H9 (cell line): ENCODE measurements around the gene MUTYH. TPM values are rescaled to one million over a fixed set of nuclear protein-coding genes. Genes with fewer than 3 reads are reported as not detected.

Source experiments
- DNase-seq: peaks from one replicate; pipeline ENCODE4 v3.0.0-alpha.2; 2017
- H2AFZ ChIP-seq: one replicate; pipeline ENCODE4 v1.6.1; 2013; ENCODE audit warnings: mild to moderate bottlenecking, low read length, control low read depth, moderate library complexity
- H2AK5ac ChIP-seq: 2 replicates; pipeline ENCODE4 v1.6.1; 2013; ENCODE audit warnings: low read length, control low read depth, mixed read lengths; ENCODE audit not compliant: insufficient read length
- H2BK120ac ChIP-seq: one replicate; pipeline ENCODE4 v1.6.1; 2013; ENCODE audit warnings: low read depth, mild to moderate bottlenecking, low read length, control low read depth, inconsistent platforms; ENCODE audit not compliant: poor library complexity, severe bottlenecking
- H2BK12ac ChIP-seq: 2 replicates; pipeline ENCODE4 v1.6.1; 2013; ENCODE audit warnings: low read length, control low read depth, mixed read lengths, low read depth; ENCODE audit not compliant: insufficient read length
- H2BK15ac ChIP-seq: 2 replicates; pipeline ENCODE4 v1.6.1; 2013; ENCODE audit warnings: low read depth, low read length, control low read depth
- H2BK20ac ChIP-seq: one replicate; pipeline ENCODE4 v1.6.1; 2013; ENCODE audit warnings: low read depth, mild to moderate bottlenecking, low read length, control low read depth, inconsistent platforms; ENCODE audit not compliant: poor library complexity, severe bottlenecking
- H2BK5ac ChIP-seq: 2 replicates; pipeline ENCODE4 v1.6.1; 2013; ENCODE audit warnings: low read length, control low read depth, mixed read lengths; ENCODE audit not compliant: insufficient read length
- H3K14ac ChIP-seq: 2 replicates; pipeline ENCODE4 v1.6.1; 2013; ENCODE audit warnings: low read length, control low read depth; ENCODE audit not compliant: insufficient read depth
- H3K18ac ChIP-seq: 2 replicates; pipeline ENCODE4 v1.6.1; 2013; ENCODE audit warnings: low read depth, mild to moderate bottlenecking, mixed read lengths, low read length, control low read depth; ENCODE audit not compliant: insufficient read length
- H3K23ac ChIP-seq: 2 replicates; pipeline ENCODE4 v1.6.1; 2013; ENCODE audit warnings: low read length, control low read depth, mixed read lengths, low read depth; ENCODE audit not compliant: insufficient read length
- H3K23me2 ChIP-seq: 2 replicates; pipeline ENCODE4 v1.6.1; 2013; ENCODE audit warnings: low read depth, mild to moderate bottlenecking, mixed read lengths, low read length, control low read depth; ENCODE audit not compliant: insufficient read length, poor library complexity, severe bottlenecking
- H3K27ac ChIP-seq: 2 replicates; pipeline ENCODE4 v1.5.1; 2013; ENCODE audit warnings: low read length, control low read depth, mixed read lengths, low read depth; ENCODE audit not compliant: insufficient read length
- H3K27me3 ChIP-seq: 2 replicates; pipeline ENCODE4 v1.6.1; 2013; ENCODE audit warnings: low read length, control low read depth, inconsistent platforms; ENCODE audit not compliant: insufficient read depth
- H3K4ac ChIP-seq: 2 replicates; pipeline ENCODE4 v1.6.1; 2013; ENCODE audit warnings: low read depth, mild to moderate bottlenecking, control low read depth, inconsistent platforms, low read length, moderate library complexity
- H3K4me1 ChIP-seq: 2 replicates; pipeline ENCODE4 v1.6.1; 2013; ENCODE audit warnings: low read length, control low read depth, inconsistent platforms; ENCODE audit not compliant: insufficient read depth
- H3K4me2 ChIP-seq: 2 replicates; pipeline ENCODE4 v1.6.1; 2013; ENCODE audit warnings: low read length, control low read depth, mixed read lengths; ENCODE audit not compliant: insufficient read length, insufficient read depth
- H3K56ac ChIP-seq: 2 replicates; pipeline ENCODE4 v1.6.1; 2013; ENCODE audit warnings: low read depth, mild to moderate bottlenecking, mixed read lengths, low read length, control low read depth; ENCODE audit not compliant: insufficient read length
- H3K79me1 ChIP-seq: 2 replicates; pipeline ENCODE4 v1.6.1; 2013; ENCODE audit warnings: low read depth, mild to moderate bottlenecking, moderate library complexity, low read length, control low read depth, inconsistent platforms; ENCODE audit not compliant: insufficient read depth, poor library complexity, severe bottlenecking
- H3K79me2 ChIP-seq: 2 replicates; pipeline ENCODE4 v1.6.1; 2013; ENCODE audit warnings: low read length, control low read depth, inconsistent platforms; ENCODE audit not compliant: insufficient read depth
- H3K9ac ChIP-seq: 2 replicates; pipeline ENCODE4 v1.6.1; 2013; ENCODE audit warnings: low read length, control low read depth, mixed read lengths; ENCODE audit not compliant: insufficient read length; ENCODE audit errors: extremely low read depth
- H3K9me3 ChIP-seq: one replicate; pipeline ENCODE4 v1.6.1; 2013; ENCODE audit warnings: low read depth, low read length, inconsistent platforms; ENCODE audit not compliant: control insufficient read depth
- H3T11ph ChIP-seq: one replicate; pipeline ENCODE4 v1.6.1; 2013; ENCODE audit warnings: mild to moderate bottlenecking, low read length, control low read depth, inconsistent platforms
- H4K20me1 ChIP-seq: one replicate; pipeline ENCODE4 v1.6.1; 2013; ENCODE audit not compliant: control insufficient read depth, insufficient read length, insufficient read depth
- H4K5ac ChIP-seq: 2 replicates; pipeline ENCODE4 v1.6.1; 2013; ENCODE audit warnings: low read depth, mild to moderate bottlenecking, mixed read lengths, low read length, control low read depth; ENCODE audit not compliant: insufficient read length
- H4K8ac ChIP-seq: replicated peaks from 2 replicates; pipeline ENCODE4 v1.6.1; 2013; ENCODE audit warnings: low read length, control low read depth, mixed read lengths, low read depth; ENCODE audit not compliant: insufficient read length
- H4K91ac ChIP-seq: 2 replicates; pipeline ENCODE4 v1.6.1; 2013; ENCODE audit warnings: low read depth, mild to moderate bottlenecking, moderate library complexity, mixed read lengths, low read length, control low read depth; ENCODE audit not compliant: insufficient read length
- H3K27ac Mint-ChIP-seq, 3 experiments: 2 replicates in 2 of 3; 3 replicates in 1 of 3; pipeline ENCODE4 v1.8.0; 2020 to 2021; ENCODE audit warnings: mixed read lengths in 3 of 3, mild to moderate bottlenecking in 1 of 3, moderate library complexity in 1 of 3
- H3K27me3 Mint-ChIP-seq: 2 replicates; pipeline ENCODE4 v1.8.0; 2021; ENCODE audit warnings: low read depth, mild to moderate bottlenecking, moderate library complexity, mixed read lengths
- H3K36me3 Mint-ChIP-seq, 3 experiments: 2 replicates in 2 of 3; 3 replicates in 1 of 3; pipeline ENCODE4 v1.8.0; 2020 to 2021; ENCODE audit warnings: low read depth in 3 of 3, mixed read lengths in 3 of 3; ENCODE audit not compliant: insufficient read depth in 1 of 3
- H3K4me1 Mint-ChIP-seq, 2 experiments: 2 replicates each; pipeline ENCODE4 v1.8.0; 2020; ENCODE audit warnings: mixed read lengths in 2 of 2
- H3K4me3 Mint-ChIP-seq, 2 experiments: 2 replicates in 1 of 2; 3 replicates in 1 of 2; pipeline ENCODE4 v1.8.0; 2020 to 2021; ENCODE audit warnings: mild to moderate bottlenecking in 2 of 2, mixed read lengths in 2 of 2, moderate library complexity in 1 of 2
- H3K9me3 Mint-ChIP-seq, 2 experiments: 2 replicates in 1 of 2; 3 replicates in 1 of 2; pipeline ENCODE4 v1.8.0; 2020; ENCODE audit warnings: mild to moderate bottlenecking in 2 of 2, mixed read lengths in 2 of 2, moderate library complexity in 1 of 2
- WGBS: extraction: QIAGEN DNeasy Blood & Tissue Kit; methylation state at CpG from one replicate; pipeline ENCODE4 v1.1.7; 2013; ENCODE audit warnings: missing lambda C conversion rate, low lambda C conversion rate, mixed read lengths; ENCODE audit not compliant: insufficient read length; ENCODE audit errors: extremely low coverage; 5-methylcytosine and 5-hydroxymethylcytosine counted together
- total RNA-seq: library from RNA; stranded (reverse); gene quantifications from 2 replicates; pipeline ENCODE4 v1.2.1, GENCODE V29; 2021
- TF ChIP-seq, protein P1 (sequence below): fragments of 200-600 bp; sonication (generic); conservative IDR thresholded peaks from 3 replicates; pipeline ENCODE4 v1.8.0; 2021; ENCODE audit warnings: antibody characterized with exemption, mild to moderate bottlenecking

Gene MUTYH
- total RNA-seq, 1 experiment from 2014 or later, result 52.6 TPM

DNA sequence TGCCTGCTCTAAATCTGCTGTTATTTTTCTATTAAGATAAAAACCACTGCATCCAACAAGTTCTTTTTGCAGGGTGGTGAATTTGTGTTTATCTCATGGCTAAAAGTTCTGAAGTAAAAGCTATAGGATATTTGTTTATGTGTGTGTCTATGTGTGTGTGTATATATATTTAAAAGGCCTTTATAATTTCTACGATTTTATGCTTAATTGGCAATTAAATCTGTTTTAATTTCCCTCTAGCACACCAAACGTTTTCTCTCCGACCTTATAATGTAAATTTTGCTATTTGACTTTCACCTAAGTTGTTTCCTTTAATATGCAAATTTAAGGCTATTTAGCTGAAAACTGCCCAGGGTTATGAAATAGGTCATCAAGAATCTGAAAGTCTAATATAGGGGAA is 33.3 kb downstream of the MUTYH start:
- H4K5ac ChIP-seq, result no peak overlapping the region
- H3K4me2 ChIP-seq, result no peak overlapping the region
- no peak overlapping the region for H4K91ac ChIP-seq
- no peak overlapping the region for H2BK20ac ChIP-seq
- H3K14ac ChIP-seq, result no peak overlapping the region
- peaks cover 12% of the 10 kb centered on the region for H3K4me1 ChIP-seq
- H4K20me1 ChIP-seq, result no peaks in the 10 kb centered on the region
- no CpG with 5 or more reads among the region's 3 CpGs for WGBS
- H3K18ac ChIP-seq, result no peak overlapping the region
- no peak overlapping the region for H4K8ac ChIP-seq
- H3K56ac ChIP-seq, result no peak overlapping the region
- H3K23me2 ChIP-seq, result peaks cover 9% of the 10 kb centered on the region
- H3K9ac ChIP-seq, result no peak overlapping the region
- Mint-ChIP-seq H3K27me3 (no peaks in the 10 kb centered on the region), H3K27ac (peak overlapping the region in 2 of 3 experiments; percentile 1 to 83; a peak in 3 of 7 replicates), H3K36me3 (no peaks in the 10 kb centered on the region), H3K4me1 (peaks cover 31 to 38% of the 10 kb centered on the region in 2 experiments), H3K4me3 (peak overlapping the region in 1 of 2 experiments; percentile 88; a peak in 1 of 5 replicates), H3K9me3 (no peaks in the 10 kb centered on the region; a peak in 3 of 5 replicates)
- H2BK15ac ChIP-seq, result no peak overlapping the region
- no peak overlapping the region for H3K27ac ChIP-seq
- H3K27me3 ChIP-seq, result no peaks in the 10 kb centered on the region
- TF ChIP-seq, protein P1, sequence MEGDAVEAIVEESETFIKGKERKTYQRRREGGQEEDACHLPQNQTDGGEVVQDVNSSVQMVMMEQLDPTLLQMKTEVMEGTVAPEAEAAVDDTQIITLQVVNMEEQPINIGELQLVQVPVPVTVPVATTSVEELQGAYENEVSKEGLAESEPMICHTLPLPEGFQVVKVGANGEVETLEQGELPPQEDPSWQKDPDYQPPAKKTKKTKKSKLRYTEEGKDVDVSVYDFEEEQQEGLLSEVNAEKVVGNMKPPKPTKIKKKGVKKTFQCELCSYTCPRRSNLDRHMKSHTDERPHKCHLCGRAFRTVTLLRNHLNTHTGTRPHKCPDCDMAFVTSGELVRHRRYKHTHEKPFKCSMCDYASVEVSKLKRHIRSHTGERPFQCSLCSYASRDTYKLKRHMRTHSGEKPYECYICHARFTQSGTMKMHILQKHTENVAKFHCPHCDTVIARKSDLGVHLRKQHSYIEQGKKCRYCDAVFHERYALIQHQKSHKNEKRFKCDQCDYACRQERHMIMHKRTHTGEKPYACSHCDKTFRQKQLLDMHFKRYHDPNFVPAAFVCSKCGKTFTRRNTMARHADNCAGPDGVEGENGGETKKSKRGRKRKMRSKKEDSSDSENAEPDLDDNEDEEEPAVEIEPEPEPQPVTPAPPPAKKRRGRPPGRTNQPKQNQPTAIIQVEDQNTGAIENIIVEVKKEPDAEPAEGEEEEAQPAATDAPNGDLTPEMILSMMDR, result no peak
- no peaks in the 10 kb centered on the region for H3K9me3 ChIP-seq
- no peak for DNase-seq
- no peak overlapping the region for H2AFZ ChIP-seq
- H3T11ph ChIP-seq, result no peak overlapping the region
- no peak overlapping the region for H3K23ac ChIP-seq
- no peaks in the 10 kb centered on the region for H3K79me2 ChIP-seq
- H3K4ac ChIP-seq, result no peak overlapping the region
- H2BK120ac ChIP-seq, result no peak overlapping the region
- H2BK5ac ChIP-seq, result no peak overlapping the region
- H2BK12ac ChIP-seq, result no peak overlapping the region
- no peaks in the 10 kb centered on the region for H3K79me1 ChIP-seq
- H2AK5ac ChIP-seq, result no peak overlapping the region
